Embryonic facial prominence (tissue), 1 donor: ENCODE data around the gene CASQ2.

Source experiments
- DNase-seq: peaks from one replicate; pipeline ENCODE4 v3.0.0-alpha.2; 2016; ENCODE audit errors: extremely low spot score

CASQ2 gene

DNA sequence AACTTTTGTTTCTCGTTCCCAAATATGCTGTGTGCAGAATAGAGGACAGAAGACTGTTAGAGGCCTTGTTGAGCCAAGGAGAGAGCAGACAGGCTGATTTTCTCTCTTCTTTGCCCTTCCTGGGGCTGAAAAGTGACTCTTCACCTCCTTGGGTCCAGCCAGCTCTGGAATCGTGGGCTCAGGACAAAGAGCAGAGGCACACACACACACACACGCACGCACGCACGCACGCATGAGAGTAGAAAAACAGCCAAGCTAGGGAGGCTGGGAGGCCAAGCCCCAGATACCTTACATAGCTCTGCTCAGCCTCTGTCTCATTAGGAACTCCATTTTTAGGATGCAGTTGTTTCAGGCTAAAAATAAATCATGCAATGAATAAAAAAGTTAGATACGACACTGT, at the start of gene CASQ2:
Gene CASQ2, minus strand, starts transcription at position 166 of the 400 bp plus-strand sequence. CDS start 173 bp downstream, outside the sequence.
- DNase-seq, result no peak

GRCh38 chr1:115815694-115816093, 47.2 kb upstream of the CASQ2 start:
- no peak for DNase-seq

GRCh38 chr1:115814685-115815398, 46.3 kb upstream of the CASQ2 start:
- no peak for DNase-seq

DNA sequence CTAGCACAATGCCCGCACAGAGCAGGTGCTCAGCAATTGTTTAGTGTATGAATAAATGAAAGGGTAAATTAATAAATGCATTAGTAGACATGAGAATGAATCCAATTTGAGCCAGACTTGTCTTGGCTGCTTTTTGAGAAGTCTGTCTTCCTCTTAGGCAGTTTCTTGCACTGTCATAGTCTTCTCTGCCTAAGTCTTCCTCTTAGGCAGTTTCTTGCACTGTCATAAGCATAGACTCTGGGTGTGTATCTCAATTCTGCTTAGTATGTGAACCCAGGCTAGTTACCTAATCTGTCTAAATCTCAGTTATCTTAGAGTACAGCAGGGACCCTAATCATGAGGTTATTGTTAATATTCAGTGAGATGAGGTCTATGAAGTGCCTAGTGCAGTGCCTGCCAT, 45.2 kb upstream of the CASQ2 start:
- no peak for DNase-seq

DNA sequence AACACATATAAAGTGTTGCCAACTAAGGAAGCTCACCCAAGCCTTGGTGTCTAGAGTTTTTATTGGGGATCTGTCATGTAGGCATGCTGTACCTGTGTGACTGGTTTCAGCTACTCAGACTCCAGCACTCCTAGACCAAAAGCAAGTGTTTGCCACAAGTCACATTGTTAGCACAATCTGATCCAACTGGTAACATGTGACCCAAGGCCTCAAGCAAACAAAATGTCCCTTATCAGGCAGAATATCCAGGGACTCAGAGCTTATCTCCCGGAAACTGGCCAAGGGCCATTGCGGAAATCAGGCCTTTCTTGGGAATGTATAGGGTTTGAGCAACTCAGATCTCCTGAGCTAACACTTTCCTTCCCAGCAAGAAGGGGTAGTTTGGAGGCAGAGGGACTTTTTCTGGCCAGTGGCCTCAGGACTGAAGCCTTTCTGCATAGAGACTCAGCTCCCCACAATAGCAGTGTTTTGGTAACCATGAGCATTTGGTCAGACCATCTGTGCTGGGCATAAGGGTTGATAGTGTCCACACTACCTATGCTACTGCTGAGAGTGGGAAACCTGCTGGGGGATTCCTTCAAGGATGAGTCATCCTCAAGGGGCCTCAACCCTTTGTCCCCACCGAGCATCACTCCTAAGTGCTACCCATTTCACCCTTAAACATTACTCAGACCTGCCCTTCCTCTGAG, 42.8 kb upstream of the CASQ2 start:
- DNase-seq, result no peak

DNA sequence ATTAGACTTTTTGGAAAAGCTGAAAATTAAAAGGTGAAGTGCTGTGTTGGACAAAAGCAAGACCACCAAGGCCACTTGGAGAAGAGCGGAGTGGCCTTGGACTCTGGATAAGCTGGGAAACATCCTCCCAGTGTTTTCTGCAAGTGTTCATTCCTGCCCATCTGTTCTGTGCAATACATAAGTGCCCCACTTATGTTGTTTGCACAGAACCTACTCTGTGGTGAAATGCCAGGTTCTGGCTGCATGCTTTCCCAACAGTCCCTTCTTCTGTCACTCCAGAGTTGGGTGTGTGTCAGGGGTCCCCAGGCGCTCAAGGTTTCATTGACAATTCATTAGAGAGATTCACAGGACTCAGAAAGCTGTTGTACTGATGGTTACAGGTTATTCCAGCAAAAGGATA, 42.1 kb upstream of the CASQ2 start:
- DNase-seq, result no peak

DNA sequence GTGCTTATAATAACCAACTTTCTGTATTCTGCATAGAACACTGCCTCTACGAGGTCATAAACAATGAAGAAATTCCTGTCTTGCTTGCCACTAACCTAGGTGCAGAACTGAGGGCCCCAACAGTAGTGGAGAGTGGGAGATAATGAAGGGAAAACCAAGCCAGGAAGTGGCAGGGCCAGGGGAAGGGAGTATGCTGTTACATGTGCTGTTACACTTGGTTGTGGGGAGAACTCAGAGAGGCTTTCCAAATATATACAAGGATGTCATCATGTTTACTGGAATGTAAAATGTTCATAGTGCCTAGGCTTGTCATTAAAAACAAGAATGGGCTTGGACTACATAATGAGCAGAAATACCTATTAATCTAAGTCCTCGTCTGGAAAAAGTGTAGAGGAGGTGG, 41.3 kb upstream of the CASQ2 start:
- no peak for DNase-seq

DNA sequence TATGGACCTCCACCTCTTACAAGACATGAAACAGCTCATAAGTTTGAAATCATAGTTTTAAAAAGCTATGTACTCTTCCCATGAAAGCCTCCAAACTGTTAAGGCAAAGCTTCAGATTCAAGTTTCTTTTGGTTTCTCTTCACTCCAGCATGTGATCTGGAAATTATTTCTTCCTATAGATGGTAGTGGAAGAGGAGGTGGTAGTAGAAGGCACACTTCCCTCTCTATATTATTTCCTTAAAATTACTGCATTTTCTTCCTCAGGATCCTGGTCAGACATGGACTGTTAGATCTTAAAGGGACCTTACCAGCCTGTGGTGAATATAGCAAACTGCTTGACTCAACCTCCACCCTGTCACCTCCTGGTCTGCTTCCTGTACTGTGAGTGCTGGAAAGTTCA, 40.6 kb upstream of the CASQ2 start:
- no peak for DNase-seq

GRCh38 chr1:115807723-115808122, 39.2 kb upstream of the CASQ2 start:
- no peak for DNase-seq

- DNase-seq, result no peak
Observed at GRCh38 chr1:115805597-115805996, 37.1 kb upstream of the CASQ2 start.

DNA sequence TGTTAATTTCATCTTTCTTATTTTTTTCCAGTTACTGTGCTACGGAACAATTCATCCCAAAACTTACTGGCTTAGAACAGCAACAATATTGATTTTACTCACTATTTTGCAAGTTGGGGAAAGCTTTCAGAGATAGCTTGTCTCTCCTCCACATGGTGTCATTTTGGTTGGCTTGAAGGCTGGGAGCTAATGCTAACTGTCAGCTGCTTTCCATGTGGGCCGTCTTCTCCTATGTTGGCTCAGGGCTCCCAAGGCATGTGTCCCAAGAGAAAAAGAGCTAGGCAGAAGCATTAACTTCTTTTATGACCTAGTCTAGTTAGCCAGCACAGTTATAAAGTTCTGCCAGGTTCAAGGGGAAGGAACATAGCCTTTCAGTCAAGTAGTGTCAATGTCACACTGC, 33.9 kb upstream of the CASQ2 start:
- no peak for DNase-seq

DNA sequence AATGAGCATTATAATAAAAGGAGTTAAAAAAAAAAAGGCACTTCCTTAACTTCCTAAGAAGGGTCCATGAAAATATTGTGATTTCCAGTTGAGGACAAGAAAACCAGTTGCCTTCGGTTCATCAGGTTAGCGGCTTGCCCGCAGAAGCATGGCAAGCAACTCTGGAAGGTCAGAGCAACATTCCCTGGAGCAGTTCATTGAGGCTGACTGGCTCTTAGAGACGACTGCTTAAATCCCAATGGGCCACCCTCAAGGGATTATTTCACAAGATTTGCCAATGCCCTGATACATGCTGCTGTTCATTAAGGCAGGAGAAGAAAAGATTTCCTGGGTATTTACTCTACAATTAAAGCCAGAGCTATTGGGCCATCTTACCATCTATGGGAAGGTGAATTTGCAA, 29.0 kb upstream of the CASQ2 start:
- no peak for DNase-seq

DNA sequence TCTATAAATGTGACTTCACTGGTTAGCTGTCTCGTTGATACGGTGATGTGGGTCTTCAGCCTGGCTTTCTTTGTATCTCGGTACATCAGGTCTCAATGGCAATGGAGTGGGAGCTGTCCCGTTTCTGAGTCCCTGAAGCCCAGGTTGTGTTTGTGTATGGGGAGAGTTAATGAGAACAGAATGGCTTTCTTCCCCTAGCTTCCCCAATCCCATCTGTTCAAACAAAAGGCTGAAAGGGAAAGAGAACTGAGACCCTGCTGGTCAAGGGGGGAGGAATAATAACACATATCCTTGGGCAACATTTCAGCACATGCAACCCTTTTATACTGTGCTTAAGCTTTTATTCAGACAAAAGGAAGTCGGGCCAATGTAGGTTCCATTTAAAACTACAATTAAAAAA, 28.4 kb upstream of the CASQ2 start:
- DNase-seq, result no peak

GRCh38 chr1:115796036-115796435, 27.5 kb upstream of the CASQ2 start:
- no peak for DNase-seq

DNA sequence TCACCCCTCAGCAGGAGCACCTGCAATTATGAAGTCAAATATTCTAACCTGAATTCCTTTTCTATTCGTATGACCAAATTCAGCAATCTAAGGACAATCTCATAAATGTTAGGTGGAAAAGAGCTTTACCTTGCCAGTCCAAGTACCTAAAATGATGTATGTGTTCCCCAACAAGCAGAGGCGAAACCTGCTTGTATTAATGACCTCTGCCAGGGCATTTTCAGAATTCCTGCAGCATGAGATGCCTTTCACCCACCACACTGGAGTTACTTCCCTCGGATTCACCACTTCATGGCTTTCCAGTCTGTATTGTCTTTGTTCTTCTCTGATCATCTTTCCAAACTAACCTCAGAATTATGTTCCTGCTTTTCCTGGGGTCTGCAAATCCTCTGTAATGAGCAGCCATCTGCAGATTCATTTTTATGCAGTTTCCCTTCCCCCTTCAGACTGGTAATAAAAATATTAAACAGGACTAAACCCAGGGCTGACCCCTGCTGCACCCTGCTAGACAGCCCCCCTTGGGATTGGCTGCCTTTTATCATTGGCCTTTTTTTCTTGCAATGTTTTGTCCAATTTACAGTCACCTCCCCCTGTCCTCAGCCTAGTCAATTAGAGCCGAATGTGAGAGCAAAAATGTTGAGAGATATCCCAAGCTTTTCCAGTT, 26.6 kb upstream of the CASQ2 start:
- DNase-seq, result no peak

DNA sequence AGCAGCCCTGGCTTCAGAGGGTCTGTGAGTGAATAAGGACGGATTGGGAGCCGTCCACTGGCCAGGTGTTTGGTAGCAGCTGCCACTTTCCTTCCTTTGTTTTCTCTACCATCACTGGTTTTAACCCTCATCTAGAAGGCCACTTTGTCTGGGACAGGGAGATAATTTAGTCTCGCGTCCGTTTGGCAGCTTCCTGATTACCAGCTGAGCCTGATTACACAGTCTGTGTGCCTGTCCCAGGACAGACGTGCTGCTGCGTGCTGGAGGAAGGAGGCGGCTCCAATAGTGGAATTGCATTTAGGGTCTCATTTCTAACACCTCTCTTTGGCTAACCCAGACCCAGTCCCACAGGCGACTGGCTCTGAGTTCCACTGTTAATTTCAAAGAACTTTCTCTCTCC, 24.6 kb upstream of the CASQ2 start:
- DNase-seq, result no peak

DNA sequence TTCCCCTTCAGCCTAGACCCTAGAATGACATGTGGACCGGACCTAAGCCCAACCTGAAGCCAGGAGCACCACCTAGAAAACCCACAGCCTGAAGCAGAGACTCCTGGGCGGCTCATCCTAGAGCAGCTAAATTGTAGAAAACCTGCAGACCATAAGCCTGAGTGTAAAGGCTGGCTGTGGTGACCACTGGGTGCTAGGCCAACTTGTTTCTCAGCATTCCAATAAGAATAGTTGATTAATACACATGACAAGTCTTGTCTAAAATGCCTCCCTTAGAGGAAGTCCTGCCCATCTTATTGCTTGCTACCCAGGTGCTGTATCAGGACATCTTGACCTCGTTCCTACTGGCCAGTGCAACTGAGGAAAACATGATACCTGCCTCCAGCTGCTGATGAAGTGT, 23.3 kb upstream of the CASQ2 start:
- no peak for DNase-seq

GRCh38 chr1:115790846-115791245, 22.3 kb upstream of the CASQ2 start:
- DNase-seq, result no peak

DNA sequence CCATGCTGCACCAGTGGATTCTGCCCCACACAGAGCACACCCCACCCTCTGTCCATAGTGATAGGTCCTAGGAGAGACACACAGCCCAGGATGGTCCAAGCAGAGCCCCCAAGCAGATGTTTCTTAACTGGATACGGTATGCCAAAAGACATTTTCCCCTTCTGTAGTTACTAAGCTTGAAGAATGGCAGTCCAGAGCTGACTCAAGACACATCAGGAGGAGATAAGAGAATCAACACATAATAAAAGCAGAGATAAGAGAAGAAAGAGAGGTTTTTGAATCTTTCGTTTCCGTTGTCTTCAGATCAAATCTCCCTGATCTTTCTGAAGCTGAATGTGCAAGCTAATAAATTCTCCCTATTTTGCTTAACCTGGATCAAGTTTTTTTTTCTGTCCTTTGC, 21.8 kb upstream of the CASQ2 start:
- DNase-seq, result no peak

GRCh38 chr1:115783311-115783710, 14.8 kb upstream of the CASQ2 start:
- DNase-seq, result no peak

DNA sequence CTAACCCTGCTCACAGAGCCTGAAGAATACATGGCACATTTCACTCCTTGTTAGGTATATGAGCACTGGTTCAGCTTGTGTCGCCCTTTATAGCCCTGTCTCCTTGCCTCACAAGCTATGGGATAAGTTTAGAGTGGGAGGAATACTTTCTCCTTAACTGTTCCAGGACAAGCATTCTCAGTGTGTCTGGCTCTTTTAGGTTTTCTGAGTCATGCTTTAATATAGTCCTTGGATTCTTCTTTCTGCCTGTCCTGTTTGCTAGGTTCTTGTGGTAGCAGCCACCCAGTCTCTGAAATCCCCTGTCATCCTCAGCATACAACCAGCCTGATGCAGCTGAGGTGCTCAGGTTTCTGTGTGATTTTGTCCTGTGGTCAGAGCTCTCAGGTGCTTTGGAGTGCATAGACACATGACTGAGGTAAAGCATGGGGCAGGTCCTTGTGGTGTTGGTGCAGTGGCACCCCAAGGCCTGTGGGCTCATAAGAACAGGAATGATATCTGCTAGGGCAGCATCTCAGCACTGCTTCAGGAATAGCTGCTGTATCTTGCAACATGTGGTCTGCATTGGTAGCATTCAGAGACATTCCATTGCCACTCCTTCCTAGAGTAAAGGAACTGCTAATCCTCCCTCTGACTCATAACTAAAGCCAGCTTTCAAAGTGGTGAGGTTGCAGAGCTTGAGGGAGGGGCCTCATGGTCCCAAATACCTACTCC, 14.2 kb upstream of the CASQ2 start:
- peak; percentile 30 for DNase-seq

GRCh38 chr1:115781851-115782250, 13.3 kb upstream of the CASQ2 start:
- DNase-seq, result no peak
